Measurements from ENCODE around the gene TIAM1.

The TIAM1 gene

DNA sequence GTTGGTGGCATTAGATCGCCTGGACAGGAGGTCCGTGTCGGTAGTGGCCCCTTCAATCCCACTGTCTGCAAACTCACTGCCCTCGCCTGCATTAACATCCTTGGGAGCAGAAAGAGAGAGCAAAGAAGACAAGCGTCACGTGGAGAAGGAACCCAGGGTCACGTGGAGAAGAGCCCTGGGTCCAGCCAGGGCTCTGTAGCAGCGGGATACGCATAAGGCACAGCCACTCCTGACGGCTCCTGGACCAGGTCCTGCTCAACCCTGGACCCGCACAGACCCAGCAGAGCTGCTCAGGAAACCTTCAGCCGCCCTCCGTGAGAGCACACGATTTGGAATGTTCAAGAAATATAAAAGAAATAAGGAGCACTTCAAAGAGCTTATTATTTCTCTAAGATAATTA is 92.0 kb downstream of the TIAM1 start:
- CTCF ChIA-PET, result no interaction called here
- H3K4me3 ChIP-seq (ENCODE audit: low read depth, low read length), result no peak overlapping the region
- POLR2A ChIA-PET, result interaction anchor here (0.6 kb wide), 1 partner anchor 343 kb away, joined by 3 read pairs; no protein-coding TSS in a partner anchor
- TF ChIP-seq, protein P1, sequence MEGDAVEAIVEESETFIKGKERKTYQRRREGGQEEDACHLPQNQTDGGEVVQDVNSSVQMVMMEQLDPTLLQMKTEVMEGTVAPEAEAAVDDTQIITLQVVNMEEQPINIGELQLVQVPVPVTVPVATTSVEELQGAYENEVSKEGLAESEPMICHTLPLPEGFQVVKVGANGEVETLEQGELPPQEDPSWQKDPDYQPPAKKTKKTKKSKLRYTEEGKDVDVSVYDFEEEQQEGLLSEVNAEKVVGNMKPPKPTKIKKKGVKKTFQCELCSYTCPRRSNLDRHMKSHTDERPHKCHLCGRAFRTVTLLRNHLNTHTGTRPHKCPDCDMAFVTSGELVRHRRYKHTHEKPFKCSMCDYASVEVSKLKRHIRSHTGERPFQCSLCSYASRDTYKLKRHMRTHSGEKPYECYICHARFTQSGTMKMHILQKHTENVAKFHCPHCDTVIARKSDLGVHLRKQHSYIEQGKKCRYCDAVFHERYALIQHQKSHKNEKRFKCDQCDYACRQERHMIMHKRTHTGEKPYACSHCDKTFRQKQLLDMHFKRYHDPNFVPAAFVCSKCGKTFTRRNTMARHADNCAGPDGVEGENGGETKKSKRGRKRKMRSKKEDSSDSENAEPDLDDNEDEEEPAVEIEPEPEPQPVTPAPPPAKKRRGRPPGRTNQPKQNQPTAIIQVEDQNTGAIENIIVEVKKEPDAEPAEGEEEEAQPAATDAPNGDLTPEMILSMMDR (IDR thresholded peaks at IDR 0.05; ENCODE audit: insufficient read depth, low read length, missing control alignments), result no peak
- no peak for DNase-seq (ENCODE audit: low read depth, low spot score)

DNA sequence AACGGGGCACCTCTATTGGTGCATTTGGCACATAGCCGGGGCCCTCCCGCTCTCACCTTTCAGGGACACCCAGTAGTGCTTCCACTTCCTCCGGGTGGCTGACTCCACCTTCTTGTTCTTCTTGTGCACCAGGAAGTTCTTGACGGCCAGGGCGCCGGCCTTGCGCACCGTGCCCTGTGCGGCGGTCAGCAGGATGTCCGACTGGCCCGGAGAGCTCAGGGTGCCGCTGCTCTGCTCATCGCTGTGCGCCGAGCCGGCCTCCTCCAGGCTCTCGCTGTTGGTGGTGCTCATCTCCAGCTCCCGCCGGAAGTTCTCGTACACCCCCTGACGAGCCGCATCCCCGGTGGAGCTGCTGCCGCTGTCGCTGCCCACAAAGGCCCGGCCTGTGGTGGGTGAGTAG is 92.4 kb downstream of the TIAM1 start:
- DNase-seq (ENCODE audit: low read depth, low spot score), result no peak
- TF ChIP-seq, protein P1 (IDR thresholded peaks at IDR 0.05; ENCODE audit: insufficient read depth, low read length, missing control alignments), result no peak
- ChIA-PET POLR2A (interaction anchor here (0.6 kb wide), 1 partner anchor 343 kb away, joined by 3 read pairs; no protein-coding TSS in a partner anchor), CTCF (no interaction called here)
- H3K4me3 ChIP-seq (ENCODE audit: low read depth, low read length), result no peak overlapping the region

DNA sequence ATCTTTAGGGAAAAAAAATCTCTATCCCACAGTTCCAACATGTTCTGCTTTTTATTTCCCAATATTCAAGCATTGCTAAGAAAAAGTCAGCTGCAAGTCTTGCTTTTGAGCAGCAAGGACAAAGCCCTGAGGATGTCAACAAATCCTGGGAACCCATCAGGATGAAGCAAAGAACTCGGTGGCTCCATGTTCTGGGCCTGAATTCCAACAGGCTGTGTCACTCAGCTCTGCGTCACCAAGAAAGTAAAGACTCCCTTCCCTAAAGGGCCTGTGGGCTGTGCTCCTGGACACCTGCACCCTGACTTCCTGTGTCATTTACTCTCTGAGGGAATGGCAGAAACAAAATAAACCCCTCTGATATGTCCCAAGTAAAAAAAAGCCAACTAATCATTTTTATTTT is 95.5 kb downstream of the TIAM1 start:
- CTCF ChIA-PET, result no interaction called here
- TF ChIP-seq, protein P1 (IDR thresholded peaks at IDR 0.05; ENCODE audit: insufficient read depth, low read length, missing control alignments), result no peak
- H3K4me3 ChIP-seq (ENCODE audit: low read depth, low read length), result no peak overlapping the region
- DNase-seq (ENCODE audit: low read depth, low spot score), result no peak
- POLR2A ChIA-PET, result interaction anchor here (0.9 kb wide), 1 partner anchor 33 kb away, joined by 3 read pairs; no protein-coding TSS in a partner anchor

DNA sequence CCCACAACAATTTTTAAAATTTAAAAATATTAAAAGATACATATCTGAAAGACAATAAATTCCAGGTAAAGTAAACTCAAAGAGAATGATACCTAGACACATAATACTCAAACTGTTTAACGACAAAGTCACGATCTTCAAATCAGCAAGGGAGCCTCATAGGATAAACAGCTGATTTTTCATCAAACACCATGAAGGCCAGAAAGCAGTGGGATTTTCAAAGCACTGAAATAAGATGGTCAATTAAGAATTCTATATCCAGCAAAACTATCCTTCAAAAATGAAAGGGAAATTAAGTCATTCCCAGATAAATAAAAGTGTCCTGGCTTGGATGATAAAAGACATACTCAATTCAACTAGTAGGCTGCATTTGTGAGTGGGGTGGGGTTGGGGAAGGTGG is 100.5 kb downstream of the TIAM1 start:
- TF ChIP-seq, protein P1 (IDR thresholded peaks at IDR 0.05; ENCODE audit: insufficient read depth, low read length, missing control alignments), result no peak
- ChIA-PET CTCF (interaction anchor here (1.0 kb wide), 1 partner anchor 337 kb away, joined by 3 read pairs; no protein-coding TSS in a partner anchor), POLR2A (no interaction called here)
- no peak for DNase-seq (ENCODE audit: low read depth, low spot score)
- no peak overlapping the region for H3K4me3 ChIP-seq (ENCODE audit: low read depth, low read length)

DNA sequence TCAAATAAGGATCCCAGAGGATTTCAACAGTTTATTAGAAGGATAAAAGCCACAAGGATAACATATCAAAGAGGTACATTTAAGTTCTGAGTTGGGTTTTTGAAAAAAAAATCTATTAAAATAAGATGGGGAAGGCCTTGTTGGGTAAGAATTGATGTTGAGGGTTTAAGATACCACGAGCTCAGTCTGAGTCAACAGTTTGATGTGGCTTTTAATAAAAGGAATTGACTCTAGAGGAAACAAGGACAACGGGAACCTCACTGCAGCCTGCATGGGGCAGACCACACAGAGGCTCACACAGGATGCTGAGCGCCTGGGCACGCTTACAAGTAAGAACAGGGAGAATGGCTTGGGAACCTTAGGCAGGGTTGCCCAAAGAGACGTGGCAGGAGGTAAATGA is 107.5 kb downstream of the TIAM1 start:
- ChIA-PET CTCF (no interaction called here), POLR2A (no interaction called here)
- TF ChIP-seq, protein P1 (IDR thresholded peaks at IDR 0.05; ENCODE audit: insufficient read depth, low read length, missing control alignments), result no peak
- no peak for DNase-seq (ENCODE audit: low read depth, low spot score)
- no peak overlapping the region for H3K4me3 ChIP-seq (ENCODE audit: low read depth, low read length)

DNA sequence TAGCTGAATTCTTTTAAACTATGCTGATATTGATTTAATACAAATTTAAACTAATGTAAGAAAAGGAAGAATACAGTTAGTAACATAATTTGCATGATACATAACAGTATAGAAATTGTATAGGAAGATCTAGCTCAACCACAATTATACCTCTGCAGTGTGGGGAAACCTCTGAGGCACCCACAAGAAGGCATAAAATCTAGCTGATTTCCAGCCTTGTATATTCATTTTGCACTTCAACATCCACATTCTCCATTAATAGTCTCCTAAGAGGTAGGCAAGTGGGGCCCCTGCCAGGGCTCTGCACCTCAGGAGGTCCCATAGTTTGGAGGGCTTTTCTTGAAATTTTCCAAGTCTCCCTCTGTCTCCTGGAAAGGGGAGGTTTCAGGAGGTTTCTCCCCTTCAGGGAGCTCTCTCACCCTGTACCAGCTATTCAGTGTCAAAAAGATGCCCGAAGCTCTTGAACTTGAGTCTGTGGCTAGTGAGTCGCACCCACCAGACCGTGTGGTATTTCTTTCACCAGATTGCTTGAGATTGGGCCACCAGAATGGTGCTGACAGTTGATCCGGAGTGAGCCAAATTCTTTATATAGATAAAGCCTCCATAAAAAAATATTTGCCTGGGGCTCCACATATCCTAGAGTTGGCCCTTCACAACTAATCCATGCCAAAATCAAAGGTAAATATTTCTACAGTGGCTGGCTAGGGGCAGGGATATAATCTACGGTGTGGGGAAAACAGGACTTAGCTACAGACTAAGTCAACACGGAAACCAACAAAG is 108.2 kb downstream of the TIAM1 start:
- no peak overlapping the region for H3K4me3 ChIP-seq (ENCODE audit: low read depth, low read length)
- DNase-seq (ENCODE audit: low read depth, low spot score), result no peak
- ChIA-PET CTCF (no interaction called here), POLR2A (no interaction called here)
- TF ChIP-seq, protein P1 (IDR thresholded peaks at IDR 0.05; ENCODE audit: insufficient read depth, low read length, missing control alignments), result no peak

Data from AG04449 (cell line).